Loucy (cell line): ENCODE results near the gene PCIF1.

Experiments
- EZH2phosphoT487 ChIP-seq: fragments of 200-600 bp; IDR thresholded peaks from 2 replicates; pipeline ENCODE4 v1.6.1; 2018; ENCODE audit warnings: antibody characterized with exemption, mild to moderate bottlenecking, moderate library complexity, borderline replicate concordance
- TF ChIP-seq, protein P1 (sequence below): fragments of 200-600 bp; sonication (generic); conservative IDR thresholded peaks from 2 replicates; pipeline ENCODE4 v1.5.1; 2014; ENCODE audit warnings: mild to moderate bottlenecking, antibody characterized with exemption, low read length

DNA sequence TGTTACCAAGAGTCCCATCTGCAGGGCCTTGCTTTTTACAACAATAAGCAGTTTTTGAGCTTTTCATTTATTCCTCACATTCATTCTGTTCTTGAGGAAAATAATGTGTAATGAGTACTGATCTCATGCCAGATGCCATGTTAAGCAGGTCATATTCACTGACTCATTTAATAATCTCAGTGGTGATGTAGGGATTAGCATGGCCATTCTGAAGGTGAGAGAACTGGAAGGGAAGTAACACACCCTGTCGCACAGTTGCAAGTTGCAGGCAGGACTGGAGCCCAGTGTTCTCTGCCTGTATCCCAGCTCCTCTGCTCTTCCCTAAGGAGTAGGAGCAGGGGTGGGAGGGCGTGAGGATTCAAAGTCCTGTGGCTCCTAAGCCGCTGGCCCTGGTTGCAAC lies 5.6 kb downstream of the PCIF1 start:
- TF ChIP-seq, protein P1, sequence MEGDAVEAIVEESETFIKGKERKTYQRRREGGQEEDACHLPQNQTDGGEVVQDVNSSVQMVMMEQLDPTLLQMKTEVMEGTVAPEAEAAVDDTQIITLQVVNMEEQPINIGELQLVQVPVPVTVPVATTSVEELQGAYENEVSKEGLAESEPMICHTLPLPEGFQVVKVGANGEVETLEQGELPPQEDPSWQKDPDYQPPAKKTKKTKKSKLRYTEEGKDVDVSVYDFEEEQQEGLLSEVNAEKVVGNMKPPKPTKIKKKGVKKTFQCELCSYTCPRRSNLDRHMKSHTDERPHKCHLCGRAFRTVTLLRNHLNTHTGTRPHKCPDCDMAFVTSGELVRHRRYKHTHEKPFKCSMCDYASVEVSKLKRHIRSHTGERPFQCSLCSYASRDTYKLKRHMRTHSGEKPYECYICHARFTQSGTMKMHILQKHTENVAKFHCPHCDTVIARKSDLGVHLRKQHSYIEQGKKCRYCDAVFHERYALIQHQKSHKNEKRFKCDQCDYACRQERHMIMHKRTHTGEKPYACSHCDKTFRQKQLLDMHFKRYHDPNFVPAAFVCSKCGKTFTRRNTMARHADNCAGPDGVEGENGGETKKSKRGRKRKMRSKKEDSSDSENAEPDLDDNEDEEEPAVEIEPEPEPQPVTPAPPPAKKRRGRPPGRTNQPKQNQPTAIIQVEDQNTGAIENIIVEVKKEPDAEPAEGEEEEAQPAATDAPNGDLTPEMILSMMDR: no peak
- no peak for TF ChIP-seq EZH2phosphoT487
